RCC 7860 (cell line): ENCODE data around the gene ZSCAN21.

ENCODE experiments used
- DNase-seq: peaks from one replicate; pipeline ENCODE4 v3.0.0-alpha.2; 2015; ENCODE audit warnings: low spot score
- FAIRE-seq: peaks from 2 replicates; lab custom pipeline; 2012; peaks lifted over from hg19 to GRCh38; lab: Jason Lieb, UNC

Gene ZSCAN21

GRCh38 chr7:100095289-100095688 is 45.7 kb downstream of the ZSCAN21 start:
- DNase-seq (no peak), FAIRE-seq (no peak)

GRCh38 chr7:100095704-100096103 is 46.1 kb downstream of the ZSCAN21 start:
- DNase-seq: no peak
- no peak for FAIRE-seq

GRCh38 chr7:100098913-100099312 is 49.3 kb downstream of the ZSCAN21 start:
- DNase-seq (no peak), FAIRE-seq (no peak)

GRCh38 chr7:100099452-100099851 is 49.9 kb downstream of the ZSCAN21 start:
- FAIRE-seq: no peak
- DNase-seq: no peak

GRCh38 chr7:100100420-100101015 is 50.9 kb downstream of the ZSCAN21 start:
- FAIRE-seq (no peak), DNase-seq (peak; percentile 82)

GRCh38 chr7:100101016-100101862 is 51.7 kb downstream of the ZSCAN21 start, which contains the start of the genes AP4M1 and MCM7:
TSS of gene AP4M1 (plus strand) at chr7:100101643. CDS start at chr7:100101715, 72 bp downstream.
TSS of gene MCM7 (minus strand) at chr7:100101397. CDS start at chr7:100101294, 103 bp downstream.
- FAIRE-seq (peak; percentile 88), DNase-seq (peak; percentile 99)

- peak; percentile 100 for DNase-seq
- FAIRE-seq: peak; percentile 99
These were observed 53.6 kb downstream of the ZSCAN21 start for GRCh38 chr7:100102950-100103840.

GRCh38 chr7:100105534-100105933 is 56.0 kb downstream of the ZSCAN21 start:
- no peak for DNase-seq
- no peak for FAIRE-seq

- FAIRE-seq (no peak), DNase-seq (no peak)
These were observed 57.1 kb downstream of the ZSCAN21 start for GRCh38 chr7:100106633-100107032.

- FAIRE-seq: no peak
- DNase-seq: no peak
These were observed 57.7 kb downstream of the ZSCAN21 start for GRCh38 chr7:100107125-100107737.

GRCh38 chr7:100107890-100108289 is 58.3 kb downstream of the ZSCAN21 start:
- no peak for DNase-seq
- no peak for FAIRE-seq

- no peak for FAIRE-seq
These were observed 60.1 kb downstream of the ZSCAN21 start for GRCh38 chr7:100109521-100110163.

GRCh38 chr7:100111156-100111555 is 61.6 kb downstream of the ZSCAN21 start:
- no peak for FAIRE-seq
- no peak for DNase-seq

More at GRCh38 chr7:100109521-100110163, 60.1 kb downstream of the ZSCAN21 start:
- no peak for DNase-seq

- FAIRE-seq (no peak), DNase-seq (no peak)
These were observed 62.3 kb downstream of the ZSCAN21 start for GRCh38 chr7:100111914-100112313.
